ENCODE results near the gene PFKFB3.

DNA sequence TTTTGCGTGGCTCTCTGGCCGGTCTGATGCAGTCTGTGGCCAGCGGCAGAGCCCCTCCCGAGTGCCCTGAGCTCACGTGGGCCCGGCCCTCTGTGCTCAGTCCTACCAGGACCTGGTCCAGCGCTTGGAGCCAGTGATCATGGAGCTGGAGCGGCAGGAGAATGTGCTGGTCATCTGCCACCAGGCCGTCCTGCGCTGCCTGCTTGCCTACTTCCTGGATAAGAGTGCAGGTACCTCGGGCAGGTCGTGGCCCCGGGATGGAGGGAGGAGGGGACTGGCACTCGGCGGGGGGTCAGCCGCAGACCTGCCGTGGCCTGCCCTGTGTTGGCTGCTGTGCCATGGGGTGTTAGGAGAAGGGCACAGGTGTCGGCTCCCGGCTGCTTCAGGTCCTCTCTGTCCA lies 20.0 kb downstream of the PFKFB3 start:
- no peak for TF ChIP-seq TEAD4 (IDR thresholded peaks at IDR 0.05)
- no peak for TF ChIP-seq RAD21 (IDR thresholded peaks at IDR 0.05; ENCODE audit: low read depth)
- TF ChIP-seq, protein P1, sequence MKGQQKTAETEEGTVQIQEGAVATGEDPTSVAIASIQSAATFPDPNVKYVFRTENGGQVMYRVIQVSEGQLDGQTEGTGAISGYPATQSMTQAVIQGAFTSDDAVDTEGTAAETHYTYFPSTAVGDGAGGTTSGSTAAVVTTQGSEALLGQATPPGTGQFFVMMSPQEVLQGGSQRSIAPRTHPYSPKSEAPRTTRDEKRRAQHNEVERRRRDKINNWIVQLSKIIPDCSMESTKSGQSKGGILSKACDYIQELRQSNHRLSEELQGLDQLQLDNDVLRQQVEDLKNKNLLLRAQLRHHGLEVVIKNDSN (IDR thresholded peaks at IDR 0.05): no peak
- no peak for TF ChIP-seq FOXM1 (IDR thresholded peaks at IDR 0.05; ENCODE audit: borderline replicate concordance, low read depth)
- no peak for TF ChIP-seq EP300 (IDR thresholded peaks at IDR 0.05; ENCODE audit: borderline replicate concordance)
- TF ChIP-seq CEBPB (IDR thresholded peaks at IDR 0.05): no peak
- no peak for TF ChIP-seq TCF12 (IDR thresholded peaks at IDR 0.05; ENCODE audit: low read depth)
- TF ChIP-seq, protein P2, sequence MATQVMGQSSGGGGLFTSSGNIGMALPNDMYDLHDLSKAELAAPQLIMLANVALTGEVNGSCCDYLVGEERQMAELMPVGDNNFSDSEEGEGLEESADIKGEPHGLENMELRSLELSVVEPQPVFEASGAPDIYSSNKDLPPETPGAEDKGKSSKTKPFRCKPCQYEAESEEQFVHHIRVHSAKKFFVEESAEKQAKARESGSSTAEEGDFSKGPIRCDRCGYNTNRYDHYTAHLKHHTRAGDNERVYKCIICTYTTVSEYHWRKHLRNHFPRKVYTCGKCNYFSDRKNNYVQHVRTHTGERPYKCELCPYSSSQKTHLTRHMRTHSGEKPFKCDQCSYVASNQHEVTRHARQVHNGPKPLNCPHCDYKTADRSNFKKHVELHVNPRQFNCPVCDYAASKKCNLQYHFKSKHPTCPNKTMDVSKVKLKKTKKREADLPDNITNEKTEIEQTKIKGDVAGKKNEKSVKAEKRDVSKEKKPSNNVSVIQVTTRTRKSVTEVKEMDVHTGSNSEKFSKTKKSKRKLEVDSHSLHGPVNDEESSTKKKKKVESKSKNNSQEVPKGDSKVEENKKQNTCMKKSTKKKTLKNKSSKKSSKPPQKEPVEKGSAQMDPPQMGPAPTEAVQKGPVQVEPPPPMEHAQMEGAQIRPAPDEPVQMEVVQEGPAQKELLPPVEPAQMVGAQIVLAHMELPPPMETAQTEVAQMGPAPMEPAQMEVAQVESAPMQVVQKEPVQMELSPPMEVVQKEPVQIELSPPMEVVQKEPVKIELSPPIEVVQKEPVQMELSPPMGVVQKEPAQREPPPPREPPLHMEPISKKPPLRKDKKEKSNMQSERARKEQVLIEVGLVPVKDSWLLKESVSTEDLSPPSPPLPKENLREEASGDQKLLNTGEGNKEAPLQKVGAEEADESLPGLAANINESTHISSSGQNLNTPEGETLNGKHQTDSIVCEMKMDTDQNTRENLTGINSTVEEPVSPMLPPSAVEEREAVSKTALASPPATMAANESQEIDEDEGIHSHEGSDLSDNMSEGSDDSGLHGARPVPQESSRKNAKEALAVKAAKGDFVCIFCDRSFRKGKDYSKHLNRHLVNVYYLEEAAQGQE (IDR thresholded peaks at IDR 0.05; ENCODE audit: low read depth): no peak
- TF ChIP-seq TAF1 (IDR thresholded peaks at IDR 0.05; ENCODE audit: low read depth): no peak
- TF ChIP-seq NFIC (IDR thresholded peaks at IDR 0.05): no peak
- TF ChIP-seq CREB1 (IDR thresholded peaks at IDR 0.05; ENCODE audit: low read depth): no peak
- TF ChIP-seq YY1 (IDR thresholded peaks at IDR 0.05; ENCODE audit: low read depth): no peak
- no peak for TF ChIP-seq EGR1 (IDR thresholded peaks at IDR 0.05)
- no peak for TF ChIP-seq MAX (IDR thresholded peaks at IDR 0.05)
